Activated CD4-positive, alpha-beta T cell treated with anti-CD3 and anti-CD28 coated beads, Interleukin-2, amount 10 ng/mL, durations not matched to agents 24 days and 14 days (primary cell): Measurements from ENCODE around the gene MYO9B. TPM values are rescaled to one million over a fixed set of nuclear protein-coding genes. Genes with fewer than 3 reads are reported as not detected.
A peak's percentile ranks its signal among the peaks of the same experiment; 100 is the strongest.

Source experiments
- DNase-seq: peaks from one replicate; pipeline ENCODE4 v3.0.0; 2022
- H3K27ac Mint-ChIP-seq: one replicate; pipeline ENCODE4 v1.8.0; 2022; ENCODE audit warnings: mild to moderate bottlenecking, mixed read lengths
- H3K27me3 Mint-ChIP-seq: one replicate; pipeline ENCODE4 v1.8.0; 2022; ENCODE audit warnings: mixed read lengths
- H3K36me3 Mint-ChIP-seq: one replicate; pipeline ENCODE4 v1.8.0; 2022; ENCODE audit warnings: low read depth, mild to moderate bottlenecking, mixed read lengths
- H3K4me1 Mint-ChIP-seq: one replicate; pipeline ENCODE4 v1.8.0; 2021; ENCODE audit warnings: mixed read lengths
- H3K4me3 Mint-ChIP-seq: one replicate; pipeline ENCODE4 v1.8.0; 2022; ENCODE audit warnings: mild to moderate bottlenecking, moderate library complexity, mixed read lengths
- H3K9me3 Mint-ChIP-seq: one replicate; pipeline ENCODE4 v1.8.0; 2021; ENCODE audit warnings: mixed read lengths
- intact Hi-C: fragments of 100-400 bp; cut with micrococcal nuclease; formaldehyde crosslinking; loops from one replicate; pipeline ENCODE4 v1.15.1; 2023
- total RNA-seq: library from RNA; stranded (reverse); gene quantifications from 2 replicates; pipeline ENCODE4 v1.2.3, GENCODE V29; 2022

The MYO9B gene
- total RNA-seq, 1 donor from 2014 or later, result 120 TPM

GRCh38 chr19:17073869-17074633 is 1.5 kb upstream of the MYO9B start:
- Mint-ChIP-seq H3K36me3 (peaks cover 44% of the 10 kb centered on the region), H3K27ac (peak overlapping the region; percentile 99), H3K9me3 (no peaks in the 10 kb centered on the region), H3K27me3 (no peaks in the 10 kb centered on the region), H3K4me3 (peak overlapping the region; percentile 100), H3K4me1 (peaks cover 42% of the 10 kb centered on the region)
- peak; percentile 62 for DNase-seq
- intact Hi-C loops, result loop anchor here (2.0 to 10.0 kb wide), 2 partner anchors 161 to 321 kb away; partner anchors contain the start of gene CCDC194

- Mint-ChIP-seq H3K4me1 (peaks cover 47% of the 10 kb centered on the region), H3K4me3 (peak overlapping the region; percentile 100), H3K27me3 (no peaks in the 10 kb centered on the region), H3K9me3 (no peaks in the 10 kb centered on the region), H3K36me3 (peaks cover 44% of the 10 kb centered on the region), H3K27ac (peak overlapping the region; percentile 99)
- no peak for DNase-seq
- intact Hi-C loops, result loop anchor here (1.0 to 10.0 kb wide), 5 partner anchors 7 to 320 kb away; partner anchors contain the start of genes CCDC194 and GTPBP3
These were observed 943 bp upstream of the MYO9B start for GRCh38 chr19:17074634-17075034.

GRCh38 chr19:17075864-17076542 is 426 bp downstream of the MYO9B start:
- Mint-ChIP-seq H3K9me3 (no peaks in the 10 kb centered on the region), H3K27ac (peak overlapping the region; percentile 94), H3K4me3 (peak overlapping the region; percentile 100), H3K27me3 (no peaks in the 10 kb centered on the region), H3K36me3 (peaks cover 35% of the 10 kb centered on the region), H3K4me1 (peaks cover 50% of the 10 kb centered on the region)
- intact Hi-C loops, result loop anchor here (1.0 to 10.0 kb wide), 5 partner anchors 9 to 319 kb away; partner anchors contain the start of genes CCDC194 and GTPBP3
- DNase-seq, result peak; percentile 87

- H3K4me1 Mint-ChIP-seq, result peaks cover 50% of the 10 kb centered on the region
- DNase-seq, result peak; percentile 81
- H3K9me3 Mint-ChIP-seq, result no peaks in the 10 kb centered on the region
- intact Hi-C loops, result loop anchor here (10.0 kb wide), 1 partner anchor 318 kb away; the partner anchor contains the start of gene CCDC194
- peak overlapping the region; percentile 94 for H3K27ac Mint-ChIP-seq
- H3K4me3 Mint-ChIP-seq, result peak overlapping the region; percentile 100
- peaks cover 29% of the 10 kb centered on the region for H3K36me3 Mint-ChIP-seq
- H3K27me3 Mint-ChIP-seq, result no peaks in the 10 kb centered on the region
These were observed 990 bp downstream of the MYO9B start for GRCh38 chr19:17076543-17076991.

GRCh38 chr19:17077447-17078028 is 2.0 kb downstream of the MYO9B start:
- Mint-ChIP-seq H3K27me3 (no peaks in the 10 kb centered on the region), H3K36me3 (peaks cover 25% of the 10 kb centered on the region), H3K27ac (no peak overlapping the region), H3K9me3 (no peaks in the 10 kb centered on the region), H3K4me3 (peak overlapping the region; percentile 100), H3K4me1 (peaks cover 55% of the 10 kb centered on the region)
- DNase-seq, result no peak
- intact Hi-C loops, result loop anchor here (10.0 kb wide), 1 partner anchor 317 kb away; the partner anchor contains the start of gene CCDC194

GRCh38 chr19:17078036-17078919 is 2.7 kb downstream of the MYO9B start:
- H3K27me3 Mint-ChIP-seq, result no peaks in the 10 kb centered on the region
- peak overlapping the region; percentile 100 for H3K4me3 Mint-ChIP-seq
- no peak for DNase-seq
- H3K36me3 Mint-ChIP-seq, result peaks cover 19% of the 10 kb centered on the region
- no peak overlapping the region for H3K27ac Mint-ChIP-seq
- H3K9me3 Mint-ChIP-seq, result no peaks in the 10 kb centered on the region
- peaks cover 49% of the 10 kb centered on the region for H3K4me1 Mint-ChIP-seq
- intact Hi-C loops, result loop anchor here (10.0 kb wide), 1 partner anchor 317 kb away; the partner anchor contains the start of gene CCDC194

GRCh38 chr19:17078920-17079709 is 3.5 kb downstream of the MYO9B start:
- intact Hi-C loops, result loop anchor here (10.0 kb wide), 1 partner anchor 316 kb away; the partner anchor contains the start of gene CCDC194
- DNase-seq, result no peak
- H3K4me1 Mint-ChIP-seq, result peaks cover 42% of the 10 kb centered on the region
- no peaks in the 10 kb centered on the region for H3K9me3 Mint-ChIP-seq
- peak overlapping the region; percentile 79 for H3K4me3 Mint-ChIP-seq
- H3K27ac Mint-ChIP-seq, result peak overlapping the region; percentile 81
- peaks cover 16% of the 10 kb centered on the region for H3K36me3 Mint-ChIP-seq
- H3K27me3 Mint-ChIP-seq, result no peaks in the 10 kb centered on the region

- Mint-ChIP-seq H3K4me3 (peak overlapping the region; percentile 79), H3K27ac (peak overlapping the region; percentile 81), H3K36me3 (peaks cover 14% of the 10 kb centered on the region), H3K9me3 (no peaks in the 10 kb centered on the region), H3K27me3 (no peaks in the 10 kb centered on the region), H3K4me1 (peaks cover 35% of the 10 kb centered on the region)
- DNase-seq, result peak; percentile 87
- intact Hi-C loops, result loop anchor here (1.0 to 10.0 kb wide), 2 partner anchors 45 to 315 kb away; partner anchors contain the start of gene CCDC194
These were observed 4.3 kb downstream of the MYO9B start for GRCh38 chr19:17079710-17080439.

GRCh38 chr19:17080440-17080801 is 4.8 kb downstream of the MYO9B start:
- Mint-ChIP-seq H3K9me3 (no peaks in the 10 kb centered on the region), H3K4me3 (peak overlapping the region; percentile 79), H3K36me3 (peaks cover 12% of the 10 kb centered on the region), H3K27me3 (no peaks in the 10 kb centered on the region), H3K4me1 (peaks cover 35% of the 10 kb centered on the region), H3K27ac (peak overlapping the region; percentile 81)
- intact Hi-C loops, result loop anchor here (1.0 kb wide), 1 partner anchor 45 kb away; no protein-coding TSS in a partner anchor
- DNase-seq, result no peak

GRCh38 chr19:17081672-17082630 is 6.4 kb downstream of the MYO9B start:
- H3K36me3 Mint-ChIP-seq, result peaks cover 11% of the 10 kb centered on the region
- intact Hi-C loops, result no loop called here
- no peak for DNase-seq
- no peaks in the 10 kb centered on the region for H3K27me3 Mint-ChIP-seq
- no peaks in the 10 kb centered on the region for H3K9me3 Mint-ChIP-seq
- peaks cover 32% of the 10 kb centered on the region for H3K4me1 Mint-ChIP-seq
- no peak overlapping the region for H3K4me3 Mint-ChIP-seq
- no peak overlapping the region for H3K27ac Mint-ChIP-seq

GRCh38 chr19:17086120-17086519 is 10.5 kb downstream of the MYO9B start:
- DNase-seq, result no peak
- Mint-ChIP-seq H3K36me3 (peaks cover 12% of the 10 kb centered on the region), H3K4me1 (peaks cover 28% of the 10 kb centered on the region), H3K9me3 (no peaks in the 10 kb centered on the region), H3K4me3 (no peak overlapping the region), H3K27me3 (no peaks in the 10 kb centered on the region), H3K27ac (no peak overlapping the region)
- intact Hi-C loops, result no loop called here
